LNCAP (cell line): ENCODE measurements around the gene TNS1.

ENCODE experiments used
- CTCF ChIP-seq: fragments of 450-650 bp; IDR thresholded peaks from 2 replicates; pipeline ENCODE4 v1.5.1; 2017; ENCODE audit warnings: mild to moderate bottlenecking

TNS1 gene

DNA sequence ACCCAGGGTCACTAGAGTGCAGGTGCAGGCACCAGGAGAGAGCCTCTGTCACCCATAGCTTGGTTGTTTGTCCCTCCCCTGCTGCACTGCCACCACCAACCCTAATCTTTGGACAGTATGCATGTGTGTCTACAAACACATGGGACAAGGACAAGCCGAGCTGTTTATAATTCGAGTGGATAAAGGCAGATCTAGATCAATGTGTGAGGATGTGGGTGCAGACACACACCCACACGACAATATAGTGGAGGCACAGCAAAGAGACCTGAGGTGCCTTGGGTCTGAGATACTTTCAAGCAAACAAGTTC lies 199.2 kb downstream of the TNS1 start:
- no peak for TF ChIP-seq CTCF

DNA sequence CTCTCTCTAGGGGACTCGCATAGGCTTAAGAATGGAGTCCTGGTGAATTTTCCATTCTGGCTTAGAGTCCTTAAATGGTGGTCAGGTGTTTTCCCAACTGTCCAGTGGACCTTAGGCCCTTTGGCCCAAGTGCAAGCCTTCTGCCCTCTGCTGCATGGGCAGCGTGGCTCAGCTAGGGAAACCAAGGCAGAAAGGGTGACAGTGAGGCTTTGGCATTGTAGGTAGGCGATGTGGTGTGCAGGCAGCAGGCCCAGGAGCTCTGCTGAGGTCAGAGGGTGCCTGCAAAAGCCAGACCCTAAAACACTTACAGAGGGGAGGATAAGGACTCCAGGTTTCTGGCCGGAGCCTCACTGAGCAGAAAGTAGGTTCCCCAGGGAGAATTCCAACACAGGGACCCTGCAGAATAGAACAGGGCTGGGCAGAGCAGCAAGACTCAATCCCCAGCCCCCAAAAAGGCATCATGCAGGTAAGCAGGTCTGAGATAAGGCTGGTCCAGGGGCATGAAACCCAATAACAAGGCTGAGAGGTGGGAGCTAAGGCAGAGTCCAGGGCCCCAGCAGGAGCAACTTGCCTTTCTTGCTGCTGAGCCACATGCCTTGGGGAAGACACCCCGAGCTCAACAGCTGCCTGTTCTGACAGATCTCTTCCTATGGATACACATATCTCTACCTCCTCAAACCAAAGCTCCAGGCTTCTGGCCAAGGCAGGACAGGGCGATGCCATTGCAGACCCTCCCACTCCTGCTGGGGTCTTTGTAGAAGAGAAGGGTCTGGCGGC lies 199.7 kb downstream of the TNS1 start:
- TF ChIP-seq CTCF, result no peak

- TF ChIP-seq CTCF, result no peak
These were observed 200.5 kb downstream of the TNS1 start for GRCh38 chr2:217802266-217802665.

DNA sequence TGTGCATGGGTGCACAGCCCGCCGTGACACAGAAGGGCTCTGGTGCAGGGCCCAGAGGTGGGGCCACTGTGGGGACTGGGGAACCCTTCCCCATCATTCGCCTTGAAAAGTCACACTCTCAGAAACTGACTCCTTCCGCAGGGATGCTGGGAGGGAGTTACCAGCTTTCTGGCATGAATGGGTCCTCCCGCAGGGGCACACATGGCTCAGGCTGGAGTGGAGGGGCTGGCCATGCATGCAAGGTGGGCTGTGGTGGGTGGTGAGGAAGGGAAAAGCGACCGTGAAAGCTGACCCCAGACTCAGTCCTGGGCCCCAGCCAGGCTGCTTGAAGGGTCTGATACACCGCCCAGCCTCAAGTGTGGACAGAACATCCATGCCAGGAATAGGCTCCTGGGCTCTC lies 201.1 kb downstream of the TNS1 start:
- TF ChIP-seq CTCF, result no peak

DNA sequence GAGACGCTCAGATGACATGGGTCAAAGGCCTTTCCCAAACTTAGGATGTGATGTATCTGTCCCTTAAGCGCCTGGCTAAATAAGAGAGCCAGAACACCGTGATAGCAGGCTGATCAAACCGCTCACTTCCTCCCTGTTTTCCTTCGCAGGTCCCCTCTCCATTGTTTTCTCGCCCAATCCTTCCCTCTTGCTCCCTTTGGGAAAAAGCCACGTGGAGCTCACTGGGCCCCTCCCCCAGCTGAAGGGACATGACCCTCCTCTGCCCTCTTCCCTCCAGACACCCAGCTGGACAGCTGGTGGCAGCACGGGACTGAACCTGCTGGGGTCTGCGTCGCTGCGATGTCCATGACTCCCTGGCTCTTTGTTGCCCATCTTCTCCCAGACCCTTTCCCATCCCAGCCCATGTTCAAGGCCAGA lies 201.7 kb downstream of the TNS1 start:
- no peak for TF ChIP-seq CTCF

DNA sequence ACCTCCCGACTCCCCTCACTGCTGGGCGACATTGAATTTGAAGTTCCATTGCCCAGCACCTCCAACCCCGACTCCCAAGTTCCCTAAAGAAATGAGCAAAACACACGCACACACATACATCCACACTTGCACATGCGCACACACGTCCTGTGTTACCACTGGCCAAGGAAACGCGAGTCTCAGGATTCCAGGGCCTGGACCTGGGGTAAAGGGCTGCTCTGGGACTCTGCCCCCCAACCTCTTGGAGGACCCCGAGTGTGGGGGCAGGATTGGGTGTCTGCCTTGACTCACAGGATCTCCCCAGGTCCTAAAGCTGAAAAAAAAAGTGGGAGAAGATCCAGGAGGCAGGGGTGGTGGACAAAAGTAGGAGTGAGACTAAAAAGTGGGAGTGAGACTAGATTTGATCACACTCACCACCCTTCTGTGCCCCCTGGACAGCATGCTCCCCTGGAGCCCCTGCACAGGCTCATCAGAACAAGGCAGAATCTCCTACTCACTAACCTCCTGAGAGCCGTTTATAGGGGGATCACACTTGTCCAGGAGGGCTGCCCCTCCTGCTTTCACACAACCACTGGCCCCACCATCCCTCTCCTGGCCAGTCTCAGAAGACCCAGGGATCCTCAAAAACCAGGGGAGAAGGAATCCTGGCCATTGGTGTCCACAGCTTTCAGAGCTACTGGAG lies 202.2 kb downstream of the TNS1 start:
- TF ChIP-seq CTCF, result no peak

DNA sequence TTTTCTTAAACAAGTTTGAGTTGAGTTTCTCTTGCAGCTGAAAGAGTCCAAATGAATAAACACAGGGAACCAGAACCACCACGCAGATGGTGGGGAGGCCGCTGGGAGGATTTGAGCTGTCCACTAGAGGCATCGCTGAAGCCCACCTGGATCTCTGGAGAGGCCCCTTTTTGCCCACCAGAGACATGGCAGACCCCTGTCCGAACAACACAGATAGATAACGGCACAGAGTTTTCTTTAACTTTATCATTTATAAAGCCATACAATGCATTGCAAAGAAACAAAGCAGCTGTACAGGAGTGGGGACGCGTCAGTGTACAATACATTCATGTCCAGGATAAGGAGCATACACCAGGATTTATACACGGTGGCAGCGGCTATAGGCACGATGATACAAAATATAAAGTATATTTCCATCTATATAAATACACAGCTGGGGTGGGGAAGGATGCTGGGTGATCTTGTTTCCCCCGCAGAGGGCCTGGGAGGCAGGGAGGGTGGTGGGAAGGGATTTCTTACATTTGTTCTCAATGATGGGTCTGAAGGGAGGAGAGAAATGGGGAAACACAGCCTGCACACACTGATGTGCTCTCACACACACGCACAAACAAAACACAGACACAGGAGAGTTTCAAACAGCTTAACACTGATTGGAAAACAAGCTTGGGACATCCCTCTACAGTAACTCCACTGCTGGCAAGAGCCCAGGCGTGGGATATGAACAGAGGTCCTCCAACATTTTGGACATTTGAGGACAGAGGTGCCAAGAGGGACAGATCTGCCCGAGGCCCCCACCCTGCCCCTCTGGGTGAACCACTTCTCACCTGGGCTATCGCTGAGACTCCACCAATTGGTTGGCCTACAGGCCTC lies 203.0 kb downstream of the TNS1 start:
- no peak for TF ChIP-seq CTCF
